ENCODE results near the gene PSMD1.

DNA sequence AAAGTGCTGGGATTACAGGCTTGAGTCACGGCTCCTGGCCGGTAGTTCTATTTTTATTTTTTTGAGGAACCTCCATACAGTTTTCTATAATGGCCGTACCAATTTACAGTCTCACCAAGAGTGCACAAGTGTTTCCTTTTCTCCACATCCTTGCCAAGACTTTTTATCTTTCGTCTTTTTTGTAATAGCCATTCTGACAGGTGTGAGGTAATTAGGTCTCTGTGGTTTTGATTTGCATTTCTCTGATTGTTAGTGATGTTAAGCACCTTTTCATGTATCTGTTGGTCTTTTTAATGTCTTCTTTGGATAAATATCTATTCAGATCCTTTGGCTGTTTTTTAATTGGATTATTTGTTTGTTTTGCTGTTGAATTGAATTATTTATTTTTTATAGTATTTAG is 151.1 kb downstream of the PSMD1 start:
- TF ChIP-seq POLR2A (IDR thresholded peaks at IDR 0.05) = no peak
- TF ChIP-seq, protein P1, sequence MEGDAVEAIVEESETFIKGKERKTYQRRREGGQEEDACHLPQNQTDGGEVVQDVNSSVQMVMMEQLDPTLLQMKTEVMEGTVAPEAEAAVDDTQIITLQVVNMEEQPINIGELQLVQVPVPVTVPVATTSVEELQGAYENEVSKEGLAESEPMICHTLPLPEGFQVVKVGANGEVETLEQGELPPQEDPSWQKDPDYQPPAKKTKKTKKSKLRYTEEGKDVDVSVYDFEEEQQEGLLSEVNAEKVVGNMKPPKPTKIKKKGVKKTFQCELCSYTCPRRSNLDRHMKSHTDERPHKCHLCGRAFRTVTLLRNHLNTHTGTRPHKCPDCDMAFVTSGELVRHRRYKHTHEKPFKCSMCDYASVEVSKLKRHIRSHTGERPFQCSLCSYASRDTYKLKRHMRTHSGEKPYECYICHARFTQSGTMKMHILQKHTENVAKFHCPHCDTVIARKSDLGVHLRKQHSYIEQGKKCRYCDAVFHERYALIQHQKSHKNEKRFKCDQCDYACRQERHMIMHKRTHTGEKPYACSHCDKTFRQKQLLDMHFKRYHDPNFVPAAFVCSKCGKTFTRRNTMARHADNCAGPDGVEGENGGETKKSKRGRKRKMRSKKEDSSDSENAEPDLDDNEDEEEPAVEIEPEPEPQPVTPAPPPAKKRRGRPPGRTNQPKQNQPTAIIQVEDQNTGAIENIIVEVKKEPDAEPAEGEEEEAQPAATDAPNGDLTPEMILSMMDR (IDR thresholded peaks at IDR 0.05) = no peak

Measured in esophagus squamous epithelium (tissue), 4 donors.